ENCODE measurements around the gene FAM180A.

FAM180A gene

DNA sequence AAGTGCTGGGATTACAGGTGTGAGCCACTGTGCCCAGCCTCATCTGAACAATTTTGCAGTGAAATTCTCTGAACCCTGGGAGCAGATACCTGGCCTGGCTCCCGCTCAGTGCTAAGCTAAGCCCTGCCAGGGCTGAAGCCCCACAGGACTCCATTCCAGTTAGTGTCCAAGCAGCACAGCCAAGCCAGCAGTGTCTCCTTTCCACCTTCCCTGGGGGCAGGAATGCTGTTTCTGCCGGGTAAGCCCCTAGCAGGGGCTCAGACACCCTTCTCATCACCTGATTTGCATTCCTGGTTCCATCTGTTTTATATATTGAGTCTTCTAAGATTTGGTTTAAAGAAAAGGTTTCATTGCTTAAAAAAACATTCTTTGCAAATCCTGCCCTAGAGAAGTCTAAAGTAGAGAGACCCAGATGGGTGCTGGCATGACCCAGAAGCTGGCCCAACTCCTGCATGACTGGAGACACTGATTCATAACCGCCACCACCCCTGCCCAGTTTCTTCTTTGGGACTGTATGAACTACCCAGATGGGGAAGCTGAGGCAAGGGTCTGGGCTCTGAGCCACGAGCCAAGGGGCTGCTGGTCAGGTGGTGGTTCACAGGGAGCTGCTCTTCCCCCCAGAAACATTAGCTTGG lies 34.7 kb downstream of the FAM180A start:
- 86 to 87% methylated on average over 2 to 3 of the region's 4 CpGs for WGBS, 2 experiments (ENCODE audit: insufficient coverage in 2 of 2)
- H3K4me1 ChIP-seq (ENCODE audit: control insufficient read depth, insufficient read depth, low read length, poor library complexity, severe bottlenecking): peaks cover 54% of the 10 kb centered on the region
- no peak overlapping the region for H3K4me3 ChIP-seq (ENCODE audit: extremely low read depth, insufficient read depth, low read length, poor library complexity, severe bottlenecking)
- no peaks in the 10 kb centered on the region for H3K36me3 ChIP-seq (ENCODE audit: control insufficient read depth, insufficient read depth, low read length)
- peak overlapping the region; percentile 65 for H3K27ac ChIP-seq (ENCODE audit: low read depth, low read length, severe bottlenecking)
- H3K9me3 ChIP-seq (ENCODE audit: control insufficient read depth, low read length): no peaks in the 10 kb centered on the region

DNA sequence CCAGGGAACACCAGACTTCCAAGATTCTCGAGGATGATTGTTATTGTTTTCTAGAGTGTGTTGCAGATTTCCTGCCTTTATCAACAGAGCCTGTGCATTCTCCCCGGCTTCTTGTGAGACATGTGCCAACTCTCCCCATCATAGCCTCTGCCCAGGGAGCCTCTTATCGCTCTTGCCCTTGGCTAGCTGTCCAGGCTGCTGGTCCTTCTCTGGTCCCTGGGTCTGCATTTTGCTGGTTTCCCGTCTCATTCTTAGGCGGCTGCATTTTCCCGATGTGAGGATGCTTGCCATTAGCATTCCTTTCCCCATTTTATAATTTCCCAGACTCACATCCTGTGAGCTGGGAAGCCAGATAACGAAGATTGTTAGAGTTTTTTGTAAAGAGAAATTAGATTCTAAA lies 35.8 kb downstream of the FAM180A start:
- Histone ChIP-seq H3K4me3 (ENCODE audit: extremely low read depth, insufficient read depth, low read length, poor library complexity, severe bottlenecking) (no peak overlapping the region), H3K36me3 (ENCODE audit: control insufficient read depth, insufficient read depth, low read length) (no peaks in the 10 kb centered on the region), H3K27ac (ENCODE audit: low read depth, low read length, severe bottlenecking) (peak overlapping the region; percentile 50), H3K9me3 (ENCODE audit: control insufficient read depth, low read length) (no peaks in the 10 kb centered on the region), H3K4me1 (ENCODE audit: control insufficient read depth, insufficient read depth, low read length, poor library complexity, severe bottlenecking) (peaks cover 54% of the 10 kb centered on the region)
- 84 to 86% methylated on average over 3 to 5 of the region's 7 CpGs for WGBS, 2 experiments (ENCODE audit: insufficient coverage in 2 of 2)

DNA sequence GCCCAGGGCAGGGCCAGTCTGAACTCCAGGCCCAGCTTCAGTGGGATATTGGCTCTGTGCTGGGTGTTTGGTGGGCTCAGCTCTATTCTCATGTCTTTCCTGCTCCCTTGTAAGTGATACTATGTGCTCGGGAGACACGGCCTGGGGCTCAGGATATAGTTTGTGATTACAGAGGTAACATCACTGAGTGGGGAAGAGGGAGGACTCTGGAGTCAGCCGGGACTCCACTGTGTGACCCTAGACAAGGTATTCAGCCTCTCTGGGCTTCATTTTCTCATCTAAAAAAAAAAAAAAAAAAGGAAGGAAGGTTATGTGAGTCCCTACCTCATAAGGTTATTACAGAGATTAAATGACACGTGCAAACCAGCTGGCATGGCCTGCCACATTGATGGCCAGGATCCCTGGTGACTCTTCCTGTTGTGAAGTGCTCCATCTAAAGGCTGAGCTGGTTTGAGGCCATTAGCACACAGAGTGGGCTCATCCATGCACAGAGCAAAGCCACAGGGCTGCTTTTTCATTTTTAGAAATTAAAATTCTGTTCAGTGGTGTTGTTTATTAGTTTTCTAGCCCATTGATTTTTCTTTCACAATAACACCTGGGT lies 36.3 kb downstream of the FAM180A start:
- Histone ChIP-seq H3K4me1 (ENCODE audit: control insufficient read depth, insufficient read depth, low read length, poor library complexity, severe bottlenecking) (peaks cover 52% of the 10 kb centered on the region), H3K9me3 (ENCODE audit: control insufficient read depth, low read length) (no peaks in the 10 kb centered on the region), H3K36me3 (ENCODE audit: control insufficient read depth, insufficient read depth, low read length) (no peaks in the 10 kb centered on the region), H3K4me3 (ENCODE audit: extremely low read depth, insufficient read depth, low read length, poor library complexity, severe bottlenecking) (no peak overlapping the region), H3K27ac (ENCODE audit: low read depth, low read length, severe bottlenecking) (peak overlapping the region; percentile 50)
- 44 to 89% methylated on average over 1 of the region's 4 CpGs for WGBS, 2 experiments (ENCODE audit: insufficient coverage in 2 of 2)

DNA sequence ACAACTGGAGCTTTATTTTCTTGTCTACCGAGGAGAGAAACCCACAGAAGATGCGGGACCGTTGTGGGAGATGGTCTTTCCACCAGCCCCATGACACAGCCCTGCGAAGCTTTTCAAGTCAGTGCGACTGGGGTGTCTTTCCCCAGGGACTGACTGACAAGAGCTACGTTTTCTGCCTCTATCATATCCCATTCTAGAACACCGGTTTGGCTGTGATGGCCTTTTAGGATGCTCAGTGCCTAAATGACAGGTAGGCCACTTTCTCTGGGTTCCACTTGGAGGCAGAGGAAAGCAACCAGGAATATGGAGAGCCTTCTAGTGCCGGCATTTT lies 37.5 kb downstream of the FAM180A start:
- H3K9me3 ChIP-seq (ENCODE audit: control insufficient read depth, low read length): no peaks in the 10 kb centered on the region
- H3K27ac ChIP-seq (ENCODE audit: low read depth, low read length, severe bottlenecking): no peak overlapping the region
- WGBS, 2 experiments (ENCODE audit: insufficient coverage in 2 of 2): 75 to 83% methylated on average over 8 of the region's 8 CpGs
- peaks cover 44% of the 10 kb centered on the region for H3K4me1 ChIP-seq (ENCODE audit: control insufficient read depth, insufficient read depth, low read length, poor library complexity, severe bottlenecking)
- H3K36me3 ChIP-seq (ENCODE audit: control insufficient read depth, insufficient read depth, low read length): no peaks in the 10 kb centered on the region
- no peak overlapping the region for H3K4me3 ChIP-seq (ENCODE audit: extremely low read depth, insufficient read depth, low read length, poor library complexity, severe bottlenecking)

DNA sequence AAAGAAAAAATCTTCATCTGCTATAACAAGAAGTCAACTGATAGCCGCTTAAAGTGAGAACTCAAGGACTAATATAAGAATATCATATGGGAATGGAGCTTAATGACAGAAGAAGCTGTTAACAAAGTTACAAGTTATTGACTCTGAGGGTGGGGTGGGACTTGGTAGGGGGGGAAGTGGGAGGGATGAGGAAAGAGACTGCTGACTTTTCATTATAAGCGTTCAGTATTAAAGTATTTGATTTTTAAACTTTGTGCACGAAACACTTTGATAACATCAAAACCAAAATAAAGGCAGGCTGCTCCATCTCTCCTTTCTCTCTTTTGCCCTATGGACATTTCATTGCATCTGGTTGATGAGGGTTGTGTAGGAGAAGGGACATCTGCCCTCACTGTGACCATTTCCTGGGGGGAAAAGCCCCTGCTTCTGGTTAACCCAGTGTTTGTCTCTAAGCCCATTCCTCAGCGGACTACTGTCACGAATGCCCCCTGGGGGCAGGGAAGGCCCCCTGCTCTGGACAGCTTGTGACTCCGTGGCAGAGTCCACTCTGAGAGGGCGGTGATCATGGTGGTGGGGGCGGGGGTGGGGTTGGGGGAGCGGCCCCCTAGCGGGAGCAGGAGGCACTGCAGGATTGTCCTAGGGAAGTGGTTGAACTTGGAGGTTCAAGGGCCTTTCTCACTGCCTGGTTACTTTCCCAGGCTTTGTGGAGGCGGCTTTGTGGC lies 38.0 kb downstream of the FAM180A start:
- Histone ChIP-seq H3K4me1 (ENCODE audit: control insufficient read depth, insufficient read depth, low read length, poor library complexity, severe bottlenecking) (peaks cover 44% of the 10 kb centered on the region), H3K4me3 (ENCODE audit: extremely low read depth, insufficient read depth, low read length, poor library complexity, severe bottlenecking) (no peak overlapping the region), H3K36me3 (ENCODE audit: control insufficient read depth, insufficient read depth, low read length) (no peaks in the 10 kb centered on the region), H3K27ac (ENCODE audit: low read depth, low read length, severe bottlenecking) (no peak overlapping the region), H3K9me3 (ENCODE audit: control insufficient read depth, low read length) (no peaks in the 10 kb centered on the region)
- 43 to 80% methylated on average over 3 to 7 of the region's 11 CpGs for whole genome bisulfite sequencing, 2 experiments (ENCODE audit: insufficient coverage in 2 of 2)

DNA sequence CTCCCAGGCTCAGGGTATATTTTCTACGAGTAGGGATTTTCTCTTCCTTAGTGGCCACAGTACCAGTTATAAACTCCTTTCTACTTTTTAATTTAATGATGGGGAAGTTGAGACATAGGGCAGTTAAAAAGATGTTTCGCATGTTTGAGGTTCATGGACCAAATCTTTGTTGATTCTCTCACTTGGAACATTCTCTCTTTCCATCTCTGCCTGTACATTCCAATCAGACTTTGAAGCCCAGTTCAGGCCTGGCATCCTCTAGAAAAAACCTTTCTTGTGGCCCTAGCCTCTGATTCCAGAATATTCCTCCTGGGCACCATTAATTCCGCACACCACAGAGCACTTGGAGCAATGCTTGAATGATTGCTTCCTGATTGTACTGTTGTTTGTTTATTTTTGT lies 39.1 kb downstream of the FAM180A start:
- 83 to 100% methylated on average over 1 to 2 of the region's 3 CpGs for WGBS, 2 experiments (ENCODE audit: insufficient coverage in 2 of 2)
- Histone ChIP-seq H3K4me3 (ENCODE audit: extremely low read depth, insufficient read depth, low read length, poor library complexity, severe bottlenecking) (no peak overlapping the region), H3K36me3 (ENCODE audit: control insufficient read depth, insufficient read depth, low read length) (no peaks in the 10 kb centered on the region), H3K4me1 (ENCODE audit: control insufficient read depth, insufficient read depth, low read length, poor library complexity, severe bottlenecking) (peaks cover 35% of the 10 kb centered on the region), H3K27ac (ENCODE audit: low read depth, low read length, severe bottlenecking) (no peak overlapping the region), H3K9me3 (ENCODE audit: control insufficient read depth, low read length) (no peaks in the 10 kb centered on the region)

DNA sequence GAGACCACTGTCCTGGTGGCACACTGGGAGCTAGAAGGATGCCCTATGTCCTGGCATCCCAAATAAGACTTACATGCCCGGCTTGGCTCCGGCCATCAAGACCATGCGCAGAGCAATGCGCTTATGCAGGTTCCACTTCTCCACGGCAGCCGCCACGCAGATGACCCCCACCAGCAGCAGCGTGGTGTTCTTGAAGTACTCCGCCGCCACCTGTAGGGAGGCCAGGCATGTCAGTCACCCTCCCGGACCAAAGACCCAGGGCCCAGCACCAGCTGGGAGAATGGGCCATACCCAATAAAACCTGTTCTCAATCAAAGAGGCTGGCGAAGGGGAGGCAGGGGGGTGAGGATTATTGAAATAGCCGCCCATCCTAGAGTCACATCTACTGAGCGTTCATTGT lies 40.6 kb downstream of the FAM180A start:
- WGBS, 2 experiments (ENCODE audit: insufficient coverage in 2 of 2): 85 to 90% methylated on average over 8 to 11 of the region's 14 CpGs
- Histone ChIP-seq H3K36me3 (ENCODE audit: control insufficient read depth, insufficient read depth, low read length) (no peaks in the 10 kb centered on the region), H3K9me3 (ENCODE audit: control insufficient read depth, low read length) (no peaks in the 10 kb centered on the region), H3K4me1 (ENCODE audit: control insufficient read depth, insufficient read depth, low read length, poor library complexity, severe bottlenecking) (peaks cover 21% of the 10 kb centered on the region), H3K27ac (ENCODE audit: low read depth, low read length, severe bottlenecking) (no peak overlapping the region), H3K4me3 (ENCODE audit: extremely low read depth, insufficient read depth, low read length, poor library complexity, severe bottlenecking) (no peak overlapping the region)

DNA sequence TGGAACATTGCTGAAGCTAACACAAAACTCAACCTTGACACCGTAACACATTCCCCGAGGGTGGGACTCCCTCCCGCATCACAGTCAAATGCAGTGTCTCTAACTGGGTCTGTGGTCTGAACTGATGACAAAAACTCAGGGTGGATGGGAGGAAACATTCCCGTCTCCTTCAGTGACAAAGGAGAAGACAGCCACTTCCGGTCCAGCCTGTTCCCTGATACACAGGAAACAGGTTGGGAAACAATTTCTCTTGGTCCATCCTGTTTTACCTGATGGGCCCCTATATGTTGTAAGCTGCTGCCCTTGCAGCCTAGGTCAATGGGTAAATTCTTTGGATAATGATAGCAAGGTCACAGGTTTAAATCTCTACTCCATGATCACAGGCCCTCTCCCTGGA lies 41.0 kb downstream of the FAM180A start:
- peaks cover 16% of the 10 kb centered on the region for H3K4me1 ChIP-seq (ENCODE audit: control insufficient read depth, insufficient read depth, low read length, poor library complexity, severe bottlenecking)
- no peaks in the 10 kb centered on the region for H3K36me3 ChIP-seq (ENCODE audit: control insufficient read depth, insufficient read depth, low read length)
- H3K27ac ChIP-seq (ENCODE audit: low read depth, low read length, severe bottlenecking): no peak overlapping the region
- no peak overlapping the region for H3K4me3 ChIP-seq (ENCODE audit: extremely low read depth, insufficient read depth, low read length, poor library complexity, severe bottlenecking)
- H3K9me3 ChIP-seq (ENCODE audit: control insufficient read depth, low read length): no peaks in the 10 kb centered on the region
- 92 to 97% methylated on average over 2 to 3 of the region's 5 CpGs for WGBS, 2 experiments (ENCODE audit: insufficient coverage in 2 of 2)

DNA sequence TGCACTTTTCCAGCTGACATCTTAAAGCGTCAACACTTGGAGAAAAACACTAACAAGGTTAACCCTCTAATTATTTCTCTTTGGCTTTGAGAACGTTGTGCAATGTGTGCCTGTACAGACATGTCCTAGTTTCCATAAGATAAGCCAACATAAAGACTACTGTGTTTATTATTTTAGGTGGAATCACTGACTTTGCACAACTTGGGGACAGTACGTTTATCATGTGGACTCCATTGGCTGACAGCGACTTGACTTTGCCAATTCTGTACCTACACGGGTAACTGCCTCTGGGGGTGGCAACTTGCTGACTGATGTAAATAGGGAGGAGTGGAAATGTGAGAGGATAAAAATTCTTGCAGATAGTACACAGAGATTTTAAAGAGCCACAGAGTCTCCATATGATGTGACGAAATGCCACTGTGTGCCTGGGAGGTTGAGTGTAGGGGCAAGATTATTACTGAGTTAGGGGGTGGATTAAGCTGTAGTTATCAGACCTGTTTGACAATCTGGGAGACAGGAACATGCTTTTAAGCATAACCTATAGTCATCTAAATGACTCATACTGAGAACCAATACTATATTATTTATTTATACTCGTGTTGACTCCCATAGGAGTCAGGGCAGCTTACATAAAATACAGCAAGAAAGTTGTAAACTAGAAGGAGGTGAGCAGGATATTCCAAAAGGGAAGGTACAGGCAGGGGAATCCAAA lies 41.6 kb downstream of the FAM180A start:
- Histone ChIP-seq H3K4me3 (ENCODE audit: extremely low read depth, insufficient read depth, low read length, poor library complexity, severe bottlenecking) (no peak overlapping the region), H3K4me1 (ENCODE audit: control insufficient read depth, insufficient read depth, low read length, poor library complexity, severe bottlenecking) (peaks cover 10% of the 10 kb centered on the region), H3K36me3 (ENCODE audit: control insufficient read depth, insufficient read depth, low read length) (no peaks in the 10 kb centered on the region), H3K27ac (ENCODE audit: low read depth, low read length, severe bottlenecking) (no peak overlapping the region), H3K9me3 (ENCODE audit: control insufficient read depth, low read length) (no peaks in the 10 kb centered on the region)
- WGBS, 2 experiments (ENCODE audit: insufficient coverage in 2 of 2): 97 to 100% methylated on average over 5 of the region's 7 CpGs

DNA sequence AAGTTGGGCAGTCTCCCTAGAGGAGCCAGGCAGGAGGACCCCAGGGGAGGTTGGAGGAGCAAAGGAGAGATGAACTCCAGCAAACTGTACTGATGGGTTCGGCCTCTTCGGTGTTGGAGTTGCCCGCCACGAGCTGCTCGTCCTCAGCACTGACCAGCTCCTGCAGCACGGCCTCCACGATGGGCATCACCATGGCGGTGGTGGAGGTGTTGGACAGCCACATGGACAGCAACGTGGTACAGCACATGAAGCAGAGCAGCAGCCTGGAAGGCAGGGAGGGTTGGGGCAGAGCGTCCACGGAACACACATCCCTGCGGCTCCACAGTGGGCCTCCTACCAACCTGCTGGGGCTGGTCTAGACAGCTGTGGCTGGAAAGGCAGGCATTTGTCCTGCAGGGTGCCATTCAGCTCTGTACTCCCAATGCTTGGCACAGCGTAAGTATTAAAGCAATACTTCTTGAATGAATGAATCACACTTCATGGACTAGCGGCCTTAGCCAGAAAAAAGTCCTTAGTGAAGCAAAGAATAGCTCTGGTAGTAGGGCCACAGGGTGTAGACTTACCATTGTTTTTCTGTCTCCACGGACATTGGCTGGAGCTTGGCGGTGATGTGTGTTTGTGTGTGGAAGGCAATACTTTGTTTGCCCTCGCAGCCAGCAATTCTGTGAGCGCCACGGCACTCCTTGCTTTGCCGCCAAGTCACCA lies 42.4 kb downstream of the FAM180A start:
- Histone ChIP-seq H3K4me1 (ENCODE audit: control insufficient read depth, insufficient read depth, low read length, poor library complexity, severe bottlenecking) (peaks cover 8% of the 10 kb centered on the region), H3K36me3 (ENCODE audit: control insufficient read depth, insufficient read depth, low read length) (no peaks in the 10 kb centered on the region), H3K27ac (ENCODE audit: low read depth, low read length, severe bottlenecking) (no peak overlapping the region), H3K9me3 (ENCODE audit: control insufficient read depth, low read length) (no peaks in the 10 kb centered on the region), H3K4me3 (ENCODE audit: extremely low read depth, insufficient read depth, low read length, poor library complexity, severe bottlenecking) (no peak overlapping the region)
- 88 to 98% methylated on average over 15 to 17 of the region's 20 CpGs for WGBS, 2 experiments (ENCODE audit: insufficient coverage in 2 of 2)

Measured in mesodermal cell (in vitro differentiated cells).